NCI-H128 (cell line): ENCODE results near the gene LGR5.
"Not testable (repeated sequence)": the region's sequence is repeated elsewhere in the genome, so short reads cannot be mapped to it uniquely, and the experiment has no call there.

Experiments
- DNase-seq: peaks from one replicate; lab custom pipeline; 2025; ENCODE audit not compliant: unreplicated experiment; lab: John Stamatoyannopoulos, UW

Gene LGR5

GRCh38 chr12:71546322-71546861, 106.8 kb downstream of the LGR5 start:
- DNase-seq = no peak

DNA sequence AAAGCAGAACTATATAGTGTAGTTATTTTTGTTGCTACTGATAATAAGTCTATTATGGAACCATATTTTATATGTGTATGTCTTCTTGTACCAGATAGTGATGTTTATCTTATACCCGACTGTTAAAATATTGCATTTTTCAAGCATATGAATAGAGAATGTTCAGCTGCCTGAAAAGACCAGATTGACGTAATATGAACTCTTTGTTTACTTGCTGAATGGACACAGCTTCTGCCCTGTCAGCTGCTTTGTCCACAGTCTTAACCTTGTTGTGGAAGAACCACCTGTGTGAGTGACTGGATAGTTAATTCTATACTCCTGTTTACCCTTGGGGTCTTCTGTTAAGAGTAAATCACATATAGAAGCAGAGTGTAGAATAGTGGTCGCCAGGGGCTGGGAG, 109.3 kb downstream of the LGR5 start:
- no peak for DNase-seq

DNA sequence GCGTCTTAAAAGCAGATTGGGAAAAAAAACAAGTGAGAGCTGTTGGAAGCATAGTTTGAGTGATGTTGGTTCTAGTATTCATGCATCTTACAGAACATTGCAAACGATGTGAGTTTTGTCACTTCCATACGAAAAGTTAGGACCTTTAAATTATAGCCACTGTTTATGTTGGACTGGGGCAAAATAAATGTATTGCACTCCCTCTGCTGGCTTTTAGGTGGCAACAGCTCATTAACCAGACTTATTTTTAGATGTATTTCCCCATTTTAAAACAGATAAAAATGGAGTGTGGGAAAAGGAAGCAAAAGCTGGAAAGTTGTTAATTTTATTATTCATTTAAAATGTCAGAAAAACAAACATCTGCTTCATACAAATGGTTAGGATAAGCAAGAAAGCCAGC, 111.9 kb downstream of the LGR5 start:
- DNase-seq = no peak

DNA sequence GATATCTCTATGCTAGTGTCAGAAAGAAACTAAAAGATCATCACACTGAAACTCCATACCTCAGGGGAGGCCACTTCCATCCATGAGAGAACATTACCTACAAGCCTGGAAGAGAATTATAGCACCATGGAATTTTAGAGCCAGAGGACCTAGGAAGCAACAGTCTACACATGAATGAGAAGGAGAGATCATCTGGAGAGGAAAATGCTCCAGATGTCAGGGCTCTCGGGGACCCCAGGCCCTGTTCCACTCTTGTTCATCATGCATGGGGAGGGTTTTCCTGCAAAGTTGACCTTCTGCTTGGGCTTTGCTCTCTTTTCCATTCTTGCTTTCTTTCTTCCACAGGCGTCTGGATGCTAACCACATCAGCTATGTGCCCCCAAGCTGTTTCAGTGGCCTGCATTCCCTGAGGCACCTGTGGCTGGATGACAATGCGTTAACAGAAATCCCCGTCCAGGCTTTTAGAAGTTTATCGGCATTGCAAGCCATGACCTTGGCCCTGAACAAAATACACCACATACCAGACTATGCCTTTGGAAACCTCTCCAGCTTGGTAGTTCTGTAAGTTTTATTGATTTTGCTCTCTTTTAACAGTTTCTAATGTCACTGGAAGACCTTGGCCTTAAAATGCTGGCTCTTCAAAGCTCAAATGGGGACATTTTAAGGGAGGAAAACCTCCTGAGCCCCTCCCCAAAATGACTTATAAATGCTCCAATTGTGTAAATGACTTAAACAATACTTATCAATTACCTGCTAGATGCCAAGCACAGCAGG, 113.3 kb downstream of the LGR5 start:
- DNase-seq = no peak

DNA sequence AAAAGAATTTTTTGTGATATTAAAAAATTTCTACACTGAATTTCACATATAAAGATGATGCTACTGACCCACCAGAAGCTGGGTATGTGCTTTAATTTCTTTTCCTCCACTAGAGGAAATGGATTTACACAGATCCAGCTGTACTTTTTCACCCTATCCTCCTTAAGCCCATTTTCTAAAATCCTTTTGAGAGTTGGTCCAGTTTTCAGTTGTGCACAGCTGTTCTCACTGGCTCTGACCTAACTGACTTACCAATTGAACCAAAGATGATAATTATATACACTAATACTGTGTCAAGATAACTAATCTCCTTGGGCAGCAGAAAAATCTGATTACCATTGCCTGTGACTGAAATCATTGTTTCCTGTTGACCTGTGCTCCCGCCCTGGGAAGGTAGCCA, 115.6 kb downstream of the LGR5 start:
- DNase-seq = no peak

DNA sequence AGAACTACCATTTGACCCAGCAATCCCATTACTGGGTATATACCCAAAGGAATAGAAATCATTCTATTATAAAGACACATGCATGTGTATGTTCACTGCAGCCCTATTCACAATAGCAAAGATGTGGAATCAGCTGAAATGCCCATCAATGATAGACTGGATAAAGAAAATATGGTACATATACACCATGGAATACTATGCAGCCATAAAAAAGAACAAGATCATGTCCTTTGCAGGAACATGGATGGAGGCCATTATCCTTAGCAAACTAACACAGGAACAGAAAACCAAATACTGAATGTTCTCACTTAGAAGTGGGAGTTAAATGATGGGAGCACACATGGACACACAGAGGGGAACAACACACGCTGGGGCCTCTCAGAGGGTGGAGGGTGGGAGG, 116.2 kb downstream of the LGR5 start:
- not testable (repeated sequence) for DNase-seq

DNA sequence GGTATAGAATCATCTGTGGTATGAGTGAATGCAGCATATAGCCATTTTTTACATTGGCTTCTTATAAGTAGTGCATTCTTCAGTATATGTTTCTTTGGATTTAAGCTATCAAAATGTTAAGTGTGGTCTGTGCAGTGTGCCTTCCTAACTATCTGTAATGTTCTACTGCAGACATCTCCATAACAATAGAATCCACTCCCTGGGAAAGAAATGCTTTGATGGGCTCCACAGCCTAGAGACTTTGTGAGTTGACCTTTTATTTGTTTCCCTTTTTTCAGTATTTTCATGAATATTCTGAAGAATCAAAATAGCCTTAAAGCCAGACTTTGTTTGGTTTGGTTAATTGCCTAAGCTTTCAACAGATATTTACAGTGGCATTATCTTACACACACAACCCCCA, 116.8 kb downstream of the LGR5 start:
- DNase-seq = no peak

GRCh38 chr12:71556875-71557274, 117.3 kb downstream of the LGR5 start:
- no peak for DNase-seq

- no peak for DNase-seq
Observed at GRCh38 chr12:71558445-71558844, 118.8 kb downstream of the LGR5 start.

DNA sequence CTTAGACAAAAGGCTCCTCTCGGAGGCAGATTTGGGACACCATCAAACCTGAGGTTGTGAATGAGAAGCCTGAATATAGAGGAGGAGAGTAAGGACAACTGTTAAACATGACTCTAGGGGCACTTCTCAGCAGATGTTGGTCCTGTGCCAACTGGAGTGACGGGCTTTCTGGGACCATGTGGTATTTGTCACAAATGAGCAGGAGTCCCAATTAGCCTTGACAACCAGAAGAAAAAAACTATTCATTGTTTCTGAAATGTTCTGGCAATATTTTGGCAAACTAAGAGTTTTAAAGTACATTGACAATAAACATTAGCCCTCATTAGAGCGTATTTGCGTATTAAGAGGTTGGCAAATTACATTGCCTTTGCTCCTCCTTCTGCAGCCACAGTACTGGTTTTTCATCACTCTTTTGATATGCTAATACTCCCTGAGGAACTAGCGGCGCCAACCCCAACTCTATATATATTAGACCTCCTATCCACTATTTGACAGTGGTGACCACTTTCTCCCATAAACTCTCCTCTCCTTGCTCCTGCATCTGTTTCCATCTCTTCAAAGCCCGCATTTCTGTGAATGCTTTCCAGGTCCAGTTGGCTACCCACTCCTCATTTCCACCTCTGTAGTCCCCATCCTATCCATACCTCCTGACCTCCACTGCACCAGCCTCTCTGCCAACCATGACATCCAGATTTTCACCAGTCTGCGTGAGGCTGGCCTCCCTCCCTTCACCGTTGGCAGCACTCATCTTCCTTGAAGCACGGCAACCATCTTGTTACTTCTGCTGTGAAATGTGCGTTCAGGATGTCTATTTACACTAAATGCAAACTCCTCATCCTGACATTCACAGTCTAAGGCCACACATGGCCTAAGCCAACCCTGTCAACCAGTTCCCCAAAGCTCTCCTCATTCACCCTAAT, 123.3 kb downstream of the LGR5 start:
- no peak for DNase-seq

DNA sequence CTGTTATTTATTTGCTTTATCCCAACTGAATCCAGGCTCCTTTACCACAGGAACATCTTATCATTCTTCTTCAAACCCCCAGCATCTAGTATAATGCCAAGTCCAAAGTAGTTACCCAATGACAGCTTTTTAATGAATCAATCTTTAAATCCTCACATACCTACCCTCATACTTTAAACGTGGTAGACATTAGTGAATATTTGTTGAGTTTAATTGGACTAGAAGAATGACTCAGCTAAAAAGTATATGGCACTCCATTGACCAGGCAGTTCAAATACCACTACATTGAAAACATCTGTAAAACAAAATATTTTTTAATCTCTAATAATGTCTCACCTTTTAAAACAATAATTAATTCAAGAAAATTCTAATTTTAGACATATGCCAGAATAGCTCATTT, 125.9 kb downstream of the LGR5 start:
- DNase-seq = no peak

GRCh38 chr12:71566655-71567054, 127.1 kb downstream of the LGR5 start:
- no peak for DNase-seq

DNA sequence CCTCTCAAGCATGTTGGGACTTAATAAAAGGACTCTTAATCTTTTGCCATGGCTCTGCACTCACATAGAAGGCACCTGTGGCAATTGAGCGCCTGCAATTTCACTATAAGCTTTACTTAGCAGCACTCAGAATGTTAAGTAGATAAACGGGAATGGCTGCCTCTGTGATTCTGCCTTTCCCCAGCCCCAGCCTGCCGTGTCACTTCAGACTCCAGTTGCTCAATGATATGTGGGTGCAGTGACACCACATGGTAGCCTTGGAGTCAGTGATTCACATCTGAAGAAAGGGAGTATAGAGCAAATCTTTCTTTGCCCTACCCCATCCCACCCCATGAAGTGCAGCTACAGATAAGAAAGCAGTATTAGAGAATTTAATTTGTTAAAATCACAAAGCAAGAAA, 127.9 kb downstream of the LGR5 start:
- DNase-seq = no peak

- DNase-seq = not testable (repeated sequence)
Observed at GRCh38 chr12:71569885-71570284, 130.3 kb downstream of the LGR5 start.

DNA sequence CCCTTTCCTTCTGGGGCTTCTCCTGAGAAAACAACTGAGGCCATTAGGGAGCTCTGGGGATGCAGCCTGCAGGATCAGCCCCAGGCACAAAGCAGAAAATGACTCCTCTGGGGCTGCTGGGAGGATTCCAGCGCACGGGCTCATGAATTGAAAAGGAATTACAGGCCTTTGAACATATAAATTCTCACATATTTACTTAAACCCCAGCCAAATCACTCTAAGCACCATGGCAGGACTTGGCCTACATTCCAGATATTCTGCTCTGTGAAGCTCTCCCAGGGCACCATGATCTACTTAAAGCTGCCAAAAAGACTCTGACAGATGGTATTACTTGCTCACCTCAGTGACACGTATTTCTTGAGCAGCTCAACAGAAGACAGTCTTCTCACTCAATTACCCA, 136.9 kb downstream of the LGR5 start:
- DNase-seq = no peak

GRCh38 chr12:71578694-71579258, 139.2 kb downstream of the LGR5 start:
- no peak for DNase-seq

DNA sequence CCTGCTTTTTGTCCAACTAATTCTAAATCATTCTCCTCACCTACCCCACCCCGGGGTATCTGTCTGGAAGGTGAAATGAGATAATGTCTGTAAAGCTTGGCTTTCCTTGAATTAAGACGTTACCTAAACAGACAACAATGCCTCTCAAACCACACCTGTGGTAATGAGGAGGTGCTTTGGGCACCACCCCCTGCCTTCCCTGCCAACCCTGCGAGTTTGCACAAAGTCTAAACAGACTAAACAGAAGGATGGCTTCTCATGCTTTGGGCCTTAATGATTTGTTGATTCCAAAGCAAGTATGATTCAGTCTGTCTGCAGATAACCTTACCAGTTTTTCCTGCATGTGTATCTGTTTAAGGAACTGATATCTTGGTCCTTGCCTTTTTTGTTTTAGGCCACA, 141.6 kb downstream of the LGR5 start:
- no peak for DNase-seq

GRCh38 chr12:71582925-71583324, 143.3 kb downstream of the LGR5 start:
- no peak for DNase-seq

- DNase-seq = no peak
Observed at GRCh38 chr12:71584356-71584755, 144.8 kb downstream of the LGR5 start.

DNA sequence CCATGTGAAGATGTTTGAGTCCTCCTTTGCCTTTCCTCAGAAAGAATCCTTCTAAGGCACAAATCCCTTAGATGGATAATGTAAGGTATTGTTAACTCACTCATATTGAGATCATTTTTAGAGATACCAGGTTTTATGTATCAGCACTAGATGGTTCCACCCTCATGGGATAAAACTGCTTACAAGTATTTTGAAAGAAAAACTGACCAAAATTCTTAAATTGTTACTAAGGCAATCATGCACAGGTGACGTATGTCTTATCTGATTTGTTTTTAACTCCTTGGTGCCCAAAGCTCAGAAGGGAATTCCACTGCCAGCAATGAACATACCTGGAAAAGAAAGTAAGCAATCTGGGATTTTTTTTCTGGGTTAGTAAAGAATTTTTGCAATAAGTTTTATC, 145.6 kb downstream of the LGR5 start:
- DNase-seq = no peak

DNA sequence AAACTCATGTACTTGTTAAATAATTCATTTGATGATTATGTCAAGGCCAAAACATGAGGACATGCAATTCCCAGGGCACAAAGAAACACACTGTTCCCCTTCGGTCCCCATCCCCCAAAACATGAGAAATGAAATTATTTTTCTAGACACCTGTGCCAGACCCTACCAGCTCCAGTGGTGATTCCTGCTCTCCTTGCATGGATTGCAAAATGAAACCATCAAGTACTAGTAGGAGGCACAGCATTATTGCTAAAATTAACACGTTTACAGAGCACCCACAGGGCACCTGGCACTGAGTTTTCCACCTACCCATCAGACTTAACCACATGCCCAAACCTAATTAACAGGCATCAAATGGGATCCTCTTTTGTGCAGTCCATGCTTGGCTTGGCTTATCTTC, 147.4 kb downstream of the LGR5 start:
- DNase-seq = no peak

GRCh38 chr12:71589478-71589881, 149.9 kb downstream of the LGR5 start:
- no peak for DNase-seq
